Measurements from ENCODE around the gene HM13. TPM values are rescaled to one million over a fixed set of nuclear protein-coding genes. Genes with fewer than 3 reads are reported as not detected.
A peak's percentile ranks its signal among the peaks of the same experiment; 100 is the strongest.
"Not testable (repeated sequence)": the region's sequence is repeated elsewhere in the genome, so short reads cannot be mapped to it uniquely, and the experiment has no call there.

Gene HM13
- total RNA-seq, 4 donors from 2014 or later, result 54.8 to 86.7 (median 75.8) TPM

DNA sequence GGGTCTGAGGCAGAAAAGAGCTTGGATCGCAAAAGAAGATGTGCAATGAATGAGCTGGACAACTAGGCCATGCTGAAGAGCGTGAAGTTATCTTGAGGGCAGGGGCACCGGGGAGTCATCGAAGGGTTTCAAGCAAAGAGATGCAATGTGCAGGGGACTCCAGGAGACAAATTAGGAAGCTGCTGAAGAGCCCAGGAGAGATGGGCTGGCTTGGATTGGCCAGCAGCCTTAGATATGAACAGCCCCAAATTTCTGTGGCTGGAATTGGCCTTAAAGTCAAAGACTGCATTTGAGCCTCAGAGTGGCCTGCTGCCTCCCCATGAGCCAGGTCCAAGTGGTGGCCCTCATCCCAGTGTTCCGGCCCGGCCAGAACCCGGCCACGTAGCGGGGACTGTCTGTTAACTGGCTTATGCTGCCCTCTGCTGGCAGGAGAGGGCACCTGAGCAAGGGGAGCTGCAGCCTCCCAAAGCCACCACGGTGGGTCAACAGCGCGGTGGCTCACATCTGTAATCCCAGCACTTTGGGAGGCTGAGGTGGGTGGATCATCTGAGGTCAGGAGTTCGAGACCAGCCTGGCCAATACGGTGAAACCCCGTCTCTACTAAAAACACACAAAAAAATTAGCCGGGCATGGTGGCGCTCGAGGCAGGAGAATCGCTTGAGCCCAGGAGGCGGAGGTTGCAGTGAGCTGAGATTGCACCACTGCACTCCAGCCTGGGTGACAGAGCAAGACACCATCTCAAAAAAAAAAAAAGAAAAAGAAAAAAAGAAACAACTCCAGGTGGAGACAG lies 11.2 kb upstream of the HM13 start:
- not testable (repeated sequence) for H3K27ac ChIP-seq, H3K4me1 ChIP-seq, H3K9me3 ChIP-seq, H3K36me3 ChIP-seq, H3K27me3 ChIP-seq, H3K4me3 ChIP-seq
- TF ChIP-seq, protein P1, sequence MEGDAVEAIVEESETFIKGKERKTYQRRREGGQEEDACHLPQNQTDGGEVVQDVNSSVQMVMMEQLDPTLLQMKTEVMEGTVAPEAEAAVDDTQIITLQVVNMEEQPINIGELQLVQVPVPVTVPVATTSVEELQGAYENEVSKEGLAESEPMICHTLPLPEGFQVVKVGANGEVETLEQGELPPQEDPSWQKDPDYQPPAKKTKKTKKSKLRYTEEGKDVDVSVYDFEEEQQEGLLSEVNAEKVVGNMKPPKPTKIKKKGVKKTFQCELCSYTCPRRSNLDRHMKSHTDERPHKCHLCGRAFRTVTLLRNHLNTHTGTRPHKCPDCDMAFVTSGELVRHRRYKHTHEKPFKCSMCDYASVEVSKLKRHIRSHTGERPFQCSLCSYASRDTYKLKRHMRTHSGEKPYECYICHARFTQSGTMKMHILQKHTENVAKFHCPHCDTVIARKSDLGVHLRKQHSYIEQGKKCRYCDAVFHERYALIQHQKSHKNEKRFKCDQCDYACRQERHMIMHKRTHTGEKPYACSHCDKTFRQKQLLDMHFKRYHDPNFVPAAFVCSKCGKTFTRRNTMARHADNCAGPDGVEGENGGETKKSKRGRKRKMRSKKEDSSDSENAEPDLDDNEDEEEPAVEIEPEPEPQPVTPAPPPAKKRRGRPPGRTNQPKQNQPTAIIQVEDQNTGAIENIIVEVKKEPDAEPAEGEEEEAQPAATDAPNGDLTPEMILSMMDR (IDR thresholded peaks at IDR 0.05), result peak; percentile 85 to 98 (median 93)
- 32 to 39% methylated on average over 17 to 20 of the region's 20 CpGs for WGBS, 2 donors
- peak; percentile 79 to 90 for DNase-seq (ENCODE audit: low spot score in 2 of 2)

DNA sequence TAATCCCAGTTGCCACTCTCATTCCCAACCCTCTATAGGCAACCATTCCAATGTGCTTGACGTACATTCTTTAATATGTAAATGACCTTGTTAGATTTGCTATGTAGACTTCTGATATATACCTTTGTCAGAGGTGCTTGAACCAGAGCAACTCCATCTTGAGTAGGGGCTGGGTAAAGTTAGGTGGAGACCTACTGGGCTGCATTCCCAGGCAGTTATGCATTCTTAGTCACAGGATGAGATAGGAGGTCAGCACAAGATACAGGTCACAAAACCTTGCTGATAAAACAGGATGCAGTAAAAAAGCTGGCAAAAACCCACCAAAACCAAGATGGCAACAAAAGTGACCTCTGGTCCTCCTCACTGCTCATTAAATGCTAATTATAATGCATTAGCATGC lies 8.3 kb upstream of the HM13 start:
- 84 to 93% methylated on average over 1 of the region's 1 CpG for WGBS, 2 donors
- H3K36me3 ChIP-seq, result no peaks in the 10 kb centered on the region
- TF ChIP-seq POLR2A (IDR thresholded peaks at IDR 0.05), result no peak
- TF ChIP-seq, protein P1 (IDR thresholded peaks at IDR 0.05), result no peak
- TF ChIP-seq EP300 (IDR thresholded peaks at IDR 0.05), result no peak

DNA sequence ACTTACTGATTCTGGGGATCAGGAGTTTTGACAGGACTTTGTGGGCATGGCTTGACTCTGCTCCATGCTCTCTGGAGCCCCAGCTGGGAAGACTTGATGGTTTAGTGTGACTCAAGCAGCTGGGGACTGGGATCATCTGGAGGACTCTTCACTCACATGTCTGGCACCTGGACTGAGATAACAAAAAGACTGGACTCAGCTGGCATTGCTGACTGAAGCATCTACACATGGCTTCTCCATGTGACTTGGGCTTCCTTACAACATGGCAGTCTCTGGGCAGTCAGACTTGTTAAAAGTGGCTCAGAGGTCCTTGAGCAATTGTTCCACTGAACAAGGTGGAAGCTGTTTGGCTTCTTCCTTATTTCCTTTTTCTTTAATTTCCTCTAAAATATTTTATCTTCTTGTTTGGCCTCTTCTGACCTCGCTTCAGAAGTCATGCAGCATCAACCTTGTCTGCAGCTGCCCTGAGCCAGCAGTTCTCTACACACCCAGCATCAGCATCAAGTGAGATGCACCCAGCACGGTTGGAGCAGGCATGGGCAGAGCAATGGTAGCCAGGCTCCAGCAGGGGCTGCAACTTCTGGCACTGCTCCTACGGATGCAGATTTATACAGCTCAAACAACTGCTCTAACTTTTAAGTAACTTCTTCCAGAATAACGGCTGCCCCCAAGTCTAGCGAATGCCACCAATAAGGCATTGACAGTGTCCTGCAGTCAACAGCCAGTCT lies 5.6 kb upstream of the HM13 start:
- Histone ChIP-seq H3K4me1 (no peaks in the 10 kb centered on the region), H3K4me3 (no peak overlapping the region), H3K27ac (no peak overlapping the region), H3K27me3 (no peaks in the 10 kb centered on the region), H3K36me3 (no peaks in the 10 kb centered on the region), H3K9me3 (peaks cover 0 to 7% (median 0%) of the 10 kb centered on the region in 4 donors)
- TF ChIP-seq POLR2A (IDR thresholded peaks at IDR 0.05), result no peak
- TF ChIP-seq, protein P1 (IDR thresholded peaks at IDR 0.05), result no peak
- TF ChIP-seq EP300 (IDR thresholded peaks at IDR 0.05), result no peak
- WGBS, 2 donors, result 74 to 88% methylated on average over 5 of the region's 5 CpGs
- no peak for DNase-seq (ENCODE audit: low spot score in 2 of 2)

More for the DNA sequence above, 8.3 kb upstream of the HM13 start:
- Histone ChIP-seq H3K27me3 (no peaks in the 10 kb centered on the region), H3K4me1 (peaks cover 0 to 7% (median 0%) of the 10 kb centered on the region in 4 donors), H3K9me3 (peaks cover 0 to 7% (median 0%) of the 10 kb centered on the region in 4 donors), H3K27ac (no peak overlapping the region), H3K4me3 (no peak overlapping the region)
- no peak for DNase-seq (ENCODE audit: low spot score in 2 of 2)

GRCh38 chr20:31515072-31515774 lies 981 bp downstream of the HM13 start:
- Histone ChIP-seq H3K27ac (peak overlapping the region; percentile 6 to 89 (median 82)), H3K9me3 (no peaks in the 10 kb centered on the region), H3K27me3 (no peaks in the 10 kb centered on the region), H3K4me3 (peak overlapping the region; percentile 70 to 98 (median 88)), H3K36me3 (peaks cover 0 to 27% (median 0%) of the 10 kb centered on the region in 3 donors), H3K4me1 (peaks cover 0 to 47% (median 21%) of the 10 kb centered on the region in 4 donors)
- WGBS, 2 donors, result 12 to 13% methylated on average over 4 of the region's 4 CpGs
- TF ChIP-seq, protein P1 (IDR thresholded peaks at IDR 0.05), result no peak
- TF ChIP-seq EP300 (IDR thresholded peaks at IDR 0.05) (no peak), POLR2A (IDR thresholded peaks at IDR 0.05) (no peak)
- DNase-seq (ENCODE audit: low spot score in 2 of 2), result no peak
